ENCODE measurements around the gene MAGIX.

Gene MAGIX

DNA sequence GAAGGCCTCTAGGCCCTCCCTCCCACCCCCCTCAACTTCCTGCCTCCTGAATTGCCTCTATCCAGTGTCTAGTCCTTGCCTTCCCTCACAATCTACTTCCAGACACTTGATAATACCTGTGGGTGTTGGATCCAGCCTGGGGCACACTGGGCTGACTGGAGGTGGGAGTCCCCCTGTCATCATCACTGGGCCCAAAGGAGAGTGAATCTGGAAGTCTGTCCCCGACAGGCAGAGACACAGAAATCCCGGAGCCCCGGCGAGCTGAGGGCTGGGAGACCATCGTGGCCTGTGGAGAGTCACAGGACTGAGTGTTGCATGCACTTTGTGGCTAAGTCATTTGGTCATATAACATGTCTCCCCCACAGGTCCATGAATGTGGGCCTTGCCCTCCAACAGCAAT, 45.8 kb downstream of the MAGIX start:
- FAIRE-seq = no peak

DNA sequence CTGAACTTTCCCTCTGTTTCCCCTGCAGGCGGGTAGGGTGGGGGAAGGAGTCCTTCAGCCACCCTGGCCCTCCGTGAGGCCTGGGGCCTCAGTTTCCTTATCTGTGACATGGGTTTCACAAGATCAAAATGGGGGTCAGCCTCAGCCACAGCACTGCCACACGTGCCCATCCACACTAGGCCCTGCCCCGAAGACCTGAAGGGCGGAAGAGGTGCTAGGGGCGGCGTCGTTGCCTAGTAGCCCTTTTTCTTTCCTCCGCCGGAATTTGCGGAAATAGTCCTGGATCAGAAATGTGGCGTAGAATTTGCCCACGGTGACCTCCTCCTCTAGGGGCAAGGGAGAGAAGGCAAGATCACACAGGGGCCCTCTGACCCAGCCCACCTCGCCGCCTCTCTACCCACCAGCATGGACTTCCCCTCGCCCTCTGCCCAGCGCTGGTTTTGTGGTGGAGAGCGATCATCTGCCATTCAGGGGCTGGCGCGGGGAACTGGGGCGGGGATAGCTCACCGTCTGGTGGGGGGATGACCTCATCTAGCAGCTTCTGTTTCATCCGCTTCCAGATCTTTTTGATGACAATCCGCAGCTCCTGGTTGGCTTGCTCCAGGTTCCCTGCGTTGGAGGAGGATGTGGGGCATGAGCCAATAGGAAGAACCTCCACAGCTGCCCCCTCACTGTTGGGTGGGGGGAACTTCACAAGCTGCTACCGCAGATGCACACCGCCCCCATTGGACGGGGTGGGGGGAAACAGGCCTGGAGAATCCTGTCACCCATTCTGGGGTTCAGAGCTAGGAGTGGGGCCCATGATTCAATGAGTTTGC, 47.1 kb downstream of the MAGIX start:
- FAIRE-seq = no peak

DNA sequence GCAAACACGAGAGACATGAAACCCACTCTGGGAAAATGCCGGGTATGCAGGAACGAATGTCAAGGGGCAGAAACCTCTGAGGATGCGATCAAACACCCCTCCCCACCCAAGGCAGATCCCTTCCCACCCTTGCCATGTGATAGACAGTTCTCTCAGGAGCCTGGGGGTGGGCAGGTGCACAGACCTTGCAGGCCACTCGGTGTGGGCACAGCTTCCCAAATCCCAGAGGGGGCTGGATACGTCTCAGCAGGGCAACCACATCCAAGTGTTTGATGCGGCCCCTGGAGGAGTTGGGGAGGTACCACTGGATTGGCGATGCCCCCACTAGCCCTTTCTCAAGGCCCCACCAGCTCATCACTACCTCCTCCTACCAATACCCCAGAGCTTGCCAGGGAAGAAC, 47.8 kb downstream of the MAGIX start:
- FAIRE-seq = no peak

DNA sequence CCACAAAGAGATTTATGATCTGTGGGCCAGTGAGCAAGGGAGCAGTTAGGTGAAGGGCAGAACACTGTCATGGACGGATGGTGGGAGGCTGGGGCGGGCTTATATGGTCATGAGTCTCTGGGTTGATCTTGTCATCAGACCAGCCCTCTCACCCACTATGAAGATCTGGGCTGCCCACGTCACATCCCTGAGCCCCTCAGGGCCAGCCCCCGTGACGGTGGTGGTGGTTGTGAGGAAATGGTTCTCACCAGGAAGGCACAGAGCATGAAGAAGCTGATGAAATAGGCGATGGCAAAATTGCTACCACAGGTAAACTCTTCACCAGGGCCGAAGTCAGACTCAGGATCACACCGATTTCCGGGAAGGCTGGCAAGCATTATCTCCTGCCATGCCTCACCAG, 48.5 kb downstream of the MAGIX start:
- no peak for FAIRE-seq

DNA sequence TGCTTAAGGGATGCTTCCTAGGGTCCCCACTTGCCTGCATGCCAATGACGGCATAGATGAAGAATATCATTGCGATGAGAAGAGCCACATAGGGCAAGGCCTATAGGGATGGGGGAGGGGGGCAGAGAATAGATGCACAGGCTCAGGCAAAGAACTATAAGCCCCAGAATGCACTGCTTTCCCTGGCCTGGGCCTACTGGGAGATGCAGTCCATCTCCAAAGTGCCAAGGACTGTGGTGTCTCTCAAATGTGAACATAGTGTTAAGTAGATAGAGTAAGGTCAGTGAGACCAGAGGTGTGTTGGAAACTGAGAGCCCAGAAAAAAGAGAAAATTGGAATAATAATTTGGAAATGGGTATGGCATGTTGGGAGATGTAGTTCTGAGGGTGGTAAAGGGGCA, 49.7 kb downstream of the MAGIX start:
- FAIRE-seq = no peak

DNA sequence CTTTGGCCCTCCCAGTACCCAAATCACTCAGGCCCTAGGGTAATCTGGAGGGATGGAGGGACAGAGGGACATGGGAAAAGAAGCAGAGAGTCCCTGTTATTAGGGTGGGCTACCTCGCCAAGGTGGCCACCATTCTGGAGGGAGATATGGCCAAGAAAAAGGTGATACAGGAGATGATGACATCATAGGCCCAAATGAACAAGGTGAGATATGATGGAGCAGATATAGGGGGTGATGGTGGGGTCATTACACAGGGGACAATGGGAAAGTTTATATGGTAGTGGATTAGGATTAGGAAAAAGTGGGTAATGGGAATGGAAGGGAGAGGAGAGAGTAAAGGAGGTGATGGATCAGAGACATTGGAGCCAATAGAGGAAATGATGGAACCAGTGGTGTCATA, 50.3 kb downstream of the MAGIX start:
- FAIRE-seq = no peak

DNA sequence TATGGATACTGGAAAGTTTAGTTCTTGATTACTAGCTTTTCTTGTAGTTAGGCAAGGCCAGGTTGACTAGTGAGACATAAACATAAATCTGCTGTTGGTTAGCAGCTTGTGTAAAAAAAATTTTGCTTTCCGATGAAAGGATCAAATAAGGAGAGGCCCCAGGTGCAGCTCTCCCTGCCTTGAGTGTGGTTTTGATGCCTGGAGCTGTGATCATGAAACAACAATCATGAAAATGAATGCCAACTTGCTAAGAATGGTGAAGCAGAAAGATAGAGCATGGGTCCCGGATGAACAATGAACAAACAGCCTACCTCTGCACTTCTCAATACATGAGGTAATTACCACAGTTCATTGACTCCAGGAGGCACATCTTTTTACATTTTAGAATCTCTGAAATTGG, 51.9 kb downstream of the MAGIX start:
- FAIRE-seq = no peak

DNA sequence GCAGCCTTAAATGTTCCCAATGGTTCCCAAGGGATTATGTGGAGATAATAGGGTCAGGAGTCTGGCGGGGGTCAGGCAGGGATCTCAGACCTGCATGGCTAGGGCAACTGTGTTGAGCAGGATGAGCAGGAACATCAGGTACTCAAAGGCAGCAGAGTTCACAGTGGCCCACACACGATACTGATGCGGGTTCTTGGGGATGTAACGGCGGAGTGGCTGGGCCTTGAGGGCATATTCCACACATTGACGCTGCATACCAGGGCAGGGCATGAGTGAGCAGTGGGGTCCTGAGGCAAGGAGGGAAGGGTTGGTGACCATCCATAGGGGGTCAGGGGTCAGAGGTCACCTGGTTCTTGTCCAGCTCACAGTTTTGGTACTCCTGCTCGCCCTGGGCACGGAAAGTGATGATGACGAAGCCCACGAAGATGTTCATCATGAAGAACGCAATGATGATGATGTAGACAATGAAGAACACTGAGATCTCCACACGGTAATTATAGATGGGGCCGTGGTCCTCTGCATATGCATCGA, 52.5 kb downstream of the MAGIX start:
- no peak for FAIRE-seq
